ENCODE results near the gene FUT2. TPM values are rescaled to one million over a fixed set of nuclear protein-coding genes. Genes with fewer than 3 reads are reported as not detected.

Gene FUT2
- total RNA-seq, 1 experiment from 2014 or later, result 12.5 TPM

GRCh38 chr19:48674216-48674809 is 21.5 kb upstream of the FUT2 start:
- H2AFZ ChIP-seq (ENCODE audit: low read depth, low read length, poor library complexity, severe bottlenecking), result no peak overlapping the region
- intact Hi-C loops (cut with micrococcal nuclease), result loop anchor here (1.0 to 2.0 kb wide), 2 partner anchors 40 to 64 kb away; no protein-coding TSS in a partner anchor
- no peak overlapping the region for H3K27ac ChIP-seq (ENCODE audit: low read depth, low read length)
- H4K20me1 ChIP-seq (ENCODE audit: insufficient read depth), result no peaks in the 10 kb centered on the region
- RAD21 ChIA-PET (ENCODE audit: low non-redundant PET in 1 of 2, low total read pairs in 2 of 2, uncharacterized antibody in 2 of 2, unreplicated experiment in 2 of 2), result no interaction called here
- no peaks in the 10 kb centered on the region for H3K9me3 ChIP-seq (ENCODE audit: control insufficient read depth in 1 of 2, insufficient read depth in 1 of 2, low read depth in 1 of 2, low read length in 2 of 2)
- ATAC-seq (no peak), DNase-seq (ENCODE audit: low read depth, low spot score) (no peak)
- no TSS peak for BruUV-seq (replicated peaks)
- H3K4me2 ChIP-seq (ENCODE audit: low read length), result no peak overlapping the region
- H3K4me3 ChIP-seq (replicated peaks in 1 of 2; ENCODE audit: low read depth in 1 of 2, low read length in 2 of 2), result no peak overlapping the region
- TF ChIP-seq JUND (IDR thresholded peaks at IDR 0.05), result no peak
- TF ChIP-seq EZH2 (IDR thresholded peaks at IDR 0.05), result no peak
- TF ChIP-seq CBX3 (IDR thresholded peaks at IDR 0.05; ENCODE audit: low read depth), result no peak
- no peak for TF ChIP-seq EZH2phosphoT487 (IDR thresholded peaks at IDR 0.05; ENCODE audit: borderline replicate concordance)
- no peak for TF ChIP-seq REST (IDR thresholded peaks at IDR 0.05; ENCODE audit: low read depth)
- TF ChIP-seq POLR2A (IDR thresholded peaks at IDR 0.05; ENCODE audit: borderline replicate concordance, extremely low read depth, insufficient read depth, insufficient read length), result no peak
- TF ChIP-seq TCF7L2 (IDR thresholded peaks at IDR 0.05; ENCODE audit: borderline replicate concordance, extremely low read depth, insufficient read depth, insufficient read length), result no peak
- TF ChIP-seq RAD21 (IDR thresholded peaks at IDR 0.05; ENCODE audit: low read depth), result no peak
- TF ChIP-seq YY1 (IDR thresholded peaks at IDR 0.05; ENCODE audit: extremely low read depth, insufficient replicate concordance, low read depth, low read length), result no peak
- no peak for TF ChIP-seq ZFX (IDR thresholded peaks at IDR 0.05)
- TF ChIP-seq, protein P1, sequence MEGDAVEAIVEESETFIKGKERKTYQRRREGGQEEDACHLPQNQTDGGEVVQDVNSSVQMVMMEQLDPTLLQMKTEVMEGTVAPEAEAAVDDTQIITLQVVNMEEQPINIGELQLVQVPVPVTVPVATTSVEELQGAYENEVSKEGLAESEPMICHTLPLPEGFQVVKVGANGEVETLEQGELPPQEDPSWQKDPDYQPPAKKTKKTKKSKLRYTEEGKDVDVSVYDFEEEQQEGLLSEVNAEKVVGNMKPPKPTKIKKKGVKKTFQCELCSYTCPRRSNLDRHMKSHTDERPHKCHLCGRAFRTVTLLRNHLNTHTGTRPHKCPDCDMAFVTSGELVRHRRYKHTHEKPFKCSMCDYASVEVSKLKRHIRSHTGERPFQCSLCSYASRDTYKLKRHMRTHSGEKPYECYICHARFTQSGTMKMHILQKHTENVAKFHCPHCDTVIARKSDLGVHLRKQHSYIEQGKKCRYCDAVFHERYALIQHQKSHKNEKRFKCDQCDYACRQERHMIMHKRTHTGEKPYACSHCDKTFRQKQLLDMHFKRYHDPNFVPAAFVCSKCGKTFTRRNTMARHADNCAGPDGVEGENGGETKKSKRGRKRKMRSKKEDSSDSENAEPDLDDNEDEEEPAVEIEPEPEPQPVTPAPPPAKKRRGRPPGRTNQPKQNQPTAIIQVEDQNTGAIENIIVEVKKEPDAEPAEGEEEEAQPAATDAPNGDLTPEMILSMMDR (IDR thresholded peaks at IDR 0.05 in 2 of 3, conservative IDR thresholded peaks at IDR 0.05 in 1 of 3; ENCODE audit: borderline replicate concordance in 1 of 3, insufficient read depth in 1 of 3, low read depth in 2 of 3, low read length in 2 of 3), result no peak
- TF ChIP-seq FOSL1 (IDR thresholded peaks at IDR 0.05; ENCODE audit: low read depth), result no peak
- no peak for TF ChIP-seq SRF (IDR thresholded peaks at IDR 0.05; ENCODE audit: low read depth)
- no peak for TF ChIP-seq CEBPB (IDR thresholded peaks at IDR 0.05; ENCODE audit: low read depth)
- no peak for TF ChIP-seq SIN3A (IDR thresholded peaks at IDR 0.05; ENCODE audit: low read depth)
- TF ChIP-seq EGR1 (IDR thresholded peaks at IDR 0.05; ENCODE audit: low read depth), result no peak
- no peak for TF ChIP-seq POLR2AphosphoS5 (IDR thresholded peaks at IDR 0.05; ENCODE audit: low read depth, low read length)
- TF ChIP-seq, protein P2, sequence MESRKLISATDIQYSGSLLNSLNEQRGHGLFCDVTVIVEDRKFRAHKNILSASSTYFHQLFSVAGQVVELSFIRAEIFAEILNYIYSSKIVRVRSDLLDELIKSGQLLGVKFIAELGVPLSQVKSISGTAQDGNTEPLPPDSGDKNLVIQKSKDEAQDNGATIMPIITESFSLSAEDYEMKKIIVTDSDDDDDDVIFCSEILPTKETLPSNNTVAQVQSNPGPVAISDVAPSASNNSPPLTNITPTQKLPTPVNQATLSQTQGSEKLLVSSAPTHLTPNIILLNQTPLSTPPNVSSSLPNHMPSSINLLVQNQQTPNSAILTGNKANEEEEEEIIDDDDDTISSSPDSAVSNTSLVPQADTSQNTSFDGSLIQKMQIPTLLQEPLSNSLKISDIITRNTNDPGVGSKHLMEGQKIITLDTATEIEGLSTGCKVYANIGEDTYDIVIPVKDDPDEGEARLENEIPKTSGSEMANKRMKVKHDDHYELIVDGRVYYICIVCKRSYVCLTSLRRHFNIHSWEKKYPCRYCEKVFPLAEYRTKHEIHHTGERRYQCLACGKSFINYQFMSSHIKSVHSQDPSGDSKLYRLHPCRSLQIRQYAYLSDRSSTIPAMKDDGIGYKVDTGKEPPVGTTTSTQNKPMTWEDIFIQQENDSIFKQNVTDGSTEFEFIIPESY (IDR thresholded peaks at IDR 0.05; ENCODE audit: extremely low read depth, insufficient replicate concordance, low read length), result no peak
- no peak for TF ChIP-seq SP1 (IDR thresholded peaks at IDR 0.05; ENCODE audit: low read depth)
- no peak for TF ChIP-seq ZNF274 (IDR thresholded peaks at IDR 0.05; ENCODE audit: low read depth, low read length)
- H3K79me2 ChIP-seq (ENCODE audit: insufficient read depth, low read length), result no peaks in the 10 kb centered on the region
- H3K9me2 ChIP-seq (ENCODE audit: insufficient read depth), result no peaks in the 10 kb centered on the region
- no peaks in the 10 kb centered on the region for H3K27me3 ChIP-seq (ENCODE audit: insufficient read depth, low read length)
- POLR2A ChIA-PET, result interaction anchor here (0.6 to 2.0 kb wide), 2 partner anchors 8 to 29 kb away, joined by 5 read pairs; partner anchors contain the start of gene CA11
- no peak overlapping the region for H3K9ac ChIP-seq (ENCODE audit: low read length)
- no peaks in the 10 kb centered on the region for H3K36me3 ChIP-seq (ENCODE audit: control insufficient read depth in 1 of 2, insufficient read depth in 2 of 2, low read length in 2 of 2)
- CTCF ChIA-PET, result interaction anchor here (2.0 to 3.1 kb wide), 4 partner anchors 10 to 64 kb away, joined by 4 to 16 read pairs (median 10); partner anchors contain the start of gene FUT2
- H3K4me1 ChIP-seq (ENCODE audit: control insufficient read depth in 1 of 2, insufficient read depth in 2 of 2, low read length in 2 of 2), result peaks cover 13 to 25% of the 10 kb centered on the region in 2 experiments

All from HCT116 (cell line).